Chondrocyte (in vitro differentiated cells): ENCODE data around the gene KCNJ12. TPM values are rescaled to one million over a fixed set of nuclear protein-coding genes. Genes with fewer than 3 reads are reported as not detected.

ENCODE experiments used
- DNase-seq: peaks from one replicate; pipeline ENCODE4 v3.0.0; 2021; ENCODE audit warnings: mixed read lengths, low spot score
- H3K27ac Mint-ChIP-seq: one replicate; pipeline ENCODE4 v1.8.0; 2021; ENCODE audit warnings: mild to moderate bottlenecking, moderate library complexity, mixed read lengths; ENCODE audit not compliant: unreplicated experiment
- H3K27me3 Mint-ChIP-seq: 2 replicates; pipeline ENCODE4 v1.8.0; 2021; ENCODE audit warnings: low read depth, mixed read lengths
- H3K36me3 Mint-ChIP-seq: 2 replicates; pipeline ENCODE4 v1.8.0; 2021; ENCODE audit warnings: low read depth, mixed read lengths
- H3K4me1 Mint-ChIP-seq: 2 replicates; pipeline ENCODE4 v1.8.0; 2021; ENCODE audit warnings: low read depth, mild to moderate bottlenecking, mixed read lengths
- H3K4me3 Mint-ChIP-seq: one replicate; pipeline ENCODE4 v1.8.0; 2021; ENCODE audit warnings: mild to moderate bottlenecking, moderate library complexity, mixed read lengths; ENCODE audit not compliant: unreplicated experiment
- H3K9me3 Mint-ChIP-seq: 2 replicates; pipeline ENCODE4 v1.8.0; 2021; ENCODE audit warnings: low read depth, mixed read lengths
- CTCF ChIP-seq: fragments of 200-600 bp; sonication (generic); IDR thresholded peaks from 2 replicates; pipeline ENCODE4 v1.5.0; 2021; ENCODE audit warnings: antibody characterized with exemption, mild to moderate bottlenecking, moderate library complexity
- total RNA-seq: library from RNA; stranded (reverse); gene quantifications from 3 replicates; pipeline ENCODE4 v1.2.1, GENCODE V29; 2021

KCNJ12 gene
- total RNA-seq, 1 donor from 2014 or later: 2.5 TPM

- H3K4me3 Mint-ChIP-seq: no peak overlapping the region
- H3K36me3 Mint-ChIP-seq: no peaks in the 10 kb centered on the region
- peaks cover 14% of the 10 kb centered on the region for H3K4me1 Mint-ChIP-seq
- peaks cover 3% of the 10 kb centered on the region for H3K27me3 Mint-ChIP-seq
- H3K27ac Mint-ChIP-seq: no peak overlapping the region
- DNase-seq: no peak
- H3K9me3 Mint-ChIP-seq: no peaks in the 10 kb centered on the region
- peak; percentile 25 for TF ChIP-seq CTCF
Observed at GRCh38 chr17:21374441-21375161, 1.6 kb upstream of the KCNJ12 start.

DNA sequence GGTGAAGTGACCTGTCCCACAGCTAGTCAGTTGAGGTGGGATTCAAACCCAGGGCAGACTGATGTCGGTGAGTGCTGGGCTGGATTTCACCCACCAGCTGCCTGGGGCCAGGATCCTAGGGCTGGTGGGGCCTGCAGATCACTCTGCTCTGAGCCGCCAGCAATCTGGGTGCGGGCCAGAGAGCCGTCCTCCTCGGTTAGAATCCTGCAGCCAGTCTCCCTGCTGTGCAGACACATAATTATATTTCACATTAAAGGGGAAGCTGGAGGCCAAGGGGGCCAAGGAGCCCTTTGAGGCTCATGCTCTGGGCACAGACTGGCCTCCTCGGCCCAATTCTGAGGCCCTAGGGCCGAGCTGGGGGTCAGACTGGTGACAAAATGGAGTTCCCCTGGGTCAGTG is 996 bp upstream of the KCNJ12 start:
- Mint-ChIP-seq H3K36me3 (no peaks in the 10 kb centered on the region), H3K4me1 (peaks cover 13% of the 10 kb centered on the region), H3K4me3 (no peak overlapping the region), H3K27me3 (peaks cover 3% of the 10 kb centered on the region), H3K27ac (no peak overlapping the region), H3K9me3 (no peaks in the 10 kb centered on the region)
- TF ChIP-seq CTCF: no peak
- no peak for DNase-seq

DNA sequence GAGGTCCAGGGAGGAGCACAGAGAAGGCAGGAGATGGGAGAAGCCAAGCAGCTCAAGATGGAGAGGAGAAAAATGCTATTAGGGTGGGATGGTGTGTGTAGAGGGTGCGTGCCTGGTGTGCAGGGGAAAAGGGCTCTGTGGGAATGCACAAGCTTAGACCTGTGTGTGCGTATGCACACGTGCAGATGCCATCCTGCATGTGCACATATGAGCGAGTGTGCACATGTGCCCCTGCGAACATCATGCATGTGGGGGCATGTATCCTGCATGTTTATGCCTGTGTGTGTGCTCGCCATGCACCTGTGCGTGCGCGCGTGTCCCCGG is 438 bp upstream of the KCNJ12 start:
- no peaks in the 10 kb centered on the region for H3K36me3 Mint-ChIP-seq
- peaks cover 7% of the 10 kb centered on the region for H3K4me1 Mint-ChIP-seq
- no peaks in the 10 kb centered on the region for H3K9me3 Mint-ChIP-seq
- H3K27ac Mint-ChIP-seq: no peak overlapping the region
- no peak overlapping the region for H3K4me3 Mint-ChIP-seq
- H3K27me3 Mint-ChIP-seq: peaks cover 3% of the 10 kb centered on the region
- DNase-seq: no peak
- TF ChIP-seq CTCF: no peak

DNA sequence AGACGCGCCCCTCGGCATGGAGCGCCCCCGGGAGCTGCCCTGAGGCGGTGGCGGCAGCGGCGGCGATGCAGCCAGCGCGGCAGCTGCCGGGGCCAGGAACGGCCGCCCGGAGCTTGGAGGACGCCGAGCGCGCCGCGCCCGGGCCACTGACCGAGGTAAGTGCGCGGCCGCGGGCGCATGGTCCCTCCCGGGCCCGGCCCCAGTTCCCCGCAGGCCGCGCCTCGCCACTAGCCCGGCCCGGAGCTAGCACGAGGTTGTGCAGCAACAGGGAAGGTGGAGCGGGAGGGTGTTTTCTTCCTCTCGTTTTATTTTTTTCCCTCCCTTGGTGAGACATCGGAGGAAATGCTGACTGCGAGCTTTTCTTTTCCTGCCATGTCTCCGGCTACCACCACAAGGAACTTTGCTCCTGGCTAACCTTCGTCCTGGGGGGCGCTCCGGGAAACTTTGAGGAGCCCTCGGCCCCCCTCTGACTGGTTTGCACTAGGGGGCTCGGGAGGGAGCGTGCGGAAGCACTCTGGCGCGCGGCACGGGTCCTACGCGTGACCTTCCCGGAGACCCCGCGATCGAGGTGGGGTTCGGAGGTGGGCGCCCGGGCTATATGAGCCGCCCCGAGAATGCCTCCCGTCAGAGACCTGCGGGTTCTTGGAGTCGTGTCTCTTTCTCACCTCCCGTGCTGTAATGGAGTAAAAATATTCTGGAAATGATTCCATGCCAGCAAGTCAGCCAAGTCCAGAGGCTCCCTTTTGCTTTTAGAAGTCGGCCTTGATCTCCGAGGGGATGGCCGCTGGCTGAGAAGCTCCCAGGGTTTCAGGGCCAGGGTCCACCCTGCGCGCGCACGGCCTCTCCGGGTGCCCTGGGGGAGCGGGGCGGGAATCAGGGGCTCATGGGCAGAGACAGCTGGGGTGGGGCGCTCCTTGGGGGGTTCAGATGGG is 868 bp downstream of the KCNJ12 start:
- Mint-ChIP-seq H3K27ac (peak overlapping the region; percentile 8), H3K36me3 (no peaks in the 10 kb centered on the region), H3K9me3 (no peaks in the 10 kb centered on the region), H3K4me3 (peak overlapping the region; percentile 69), H3K27me3 (peaks cover 3% of the 10 kb centered on the region), H3K4me1 (peaks cover 6% of the 10 kb centered on the region)
- DNase-seq: no peak
- TF ChIP-seq CTCF: peak; percentile 10

DNA sequence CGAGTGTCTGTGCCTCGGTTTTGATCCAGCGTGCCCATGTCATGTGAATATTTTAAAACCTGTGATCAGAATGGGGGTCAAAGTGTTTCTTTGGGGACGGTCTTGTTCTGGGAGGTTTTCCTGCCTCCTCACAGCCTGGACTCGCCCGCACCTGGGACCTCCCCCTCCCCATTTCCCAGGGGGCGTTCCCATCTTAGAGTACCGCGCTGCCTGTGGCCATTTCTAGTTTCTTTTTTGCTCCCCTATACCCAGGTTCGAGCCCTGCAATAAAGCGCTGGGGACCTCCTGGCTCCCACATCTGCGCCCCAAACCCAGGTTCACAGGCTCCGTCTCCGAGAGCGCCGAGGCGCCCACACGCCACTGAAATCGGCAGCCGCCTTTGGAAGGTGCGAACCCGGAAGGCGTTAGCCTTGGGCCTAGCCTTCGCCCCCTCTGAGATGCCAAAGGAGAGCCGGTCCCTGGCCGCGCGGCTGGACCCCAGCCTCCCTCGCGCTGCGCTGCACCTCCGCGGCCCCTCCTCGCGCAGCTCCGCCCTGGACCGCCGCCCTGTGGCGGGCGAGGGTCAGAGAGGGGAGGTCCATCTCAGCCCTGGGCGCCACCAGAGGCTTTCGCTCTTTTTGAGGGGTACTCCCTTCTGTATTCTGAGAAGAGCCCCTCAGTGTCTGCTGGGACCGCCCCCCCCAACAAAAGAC is 1.7 kb downstream of the KCNJ12 start:
- no peak for TF ChIP-seq CTCF
- Mint-ChIP-seq H3K27me3 (peaks cover 3% of the 10 kb centered on the region), H3K36me3 (no peaks in the 10 kb centered on the region), H3K9me3 (no peaks in the 10 kb centered on the region), H3K4me3 (peak overlapping the region; percentile 69), H3K27ac (no peak overlapping the region), H3K4me1 (peaks cover 10% of the 10 kb centered on the region)
- DNase-seq: no peak
